ENCODE results near the gene SLC25A47.
A peak's percentile ranks its signal among the peaks of the same experiment; 100 is the strongest.
"Not testable (repeated sequence)": the region's sequence is repeated elsewhere in the genome, so short reads cannot be mapped to it uniquely, and the experiment has no call there.

SLC25A47 gene

GRCh38 chr14:100340423-100340813 lies 17.3 kb downstream of the SLC25A47 start:
- CTCF ChIA-PET = interaction anchor here (0.9 to 2.2 kb wide), 5 partner anchors 14 to 55 kb away, joined by 3 to 11 read pairs (median 6); no protein-coding TSS in a partner anchor
- no peak for TF ChIP-seq CTCF (IDR thresholded peaks at IDR 0.05; ENCODE audit: control extremely low read depth, extremely low read depth, low read depth, missing control alignments)
- POLR2A ChIA-PET = interaction anchor here (0.9 kb wide), 1 partner anchor 35 kb away, joined by 6 read pairs; a partner anchor contains a TSS
- DNase-seq (ENCODE audit: extremely low spot score) = no peak

GRCh38 chr14:100341301-100342031 lies 18.3 kb downstream of the SLC25A47 start:
- peak; percentile 75 for DNase-seq (ENCODE audit: extremely low spot score)
- TF ChIP-seq CTCF (IDR thresholded peaks at IDR 0.05; ENCODE audit: control extremely low read depth, extremely low read depth, low read depth, missing control alignments) = no peak
- ChIA-PET POLR2A (interaction anchor here (0.7 to 1.4 kb wide), 5 partner anchors 9 to 358 kb away, joined by 3 to 7 read pairs (median 4); a partner anchor contains a TSS), CTCF (interaction anchor here (0.9 to 2.2 kb wide), 9 partner anchors 9 to 56 kb away, joined by 3 to 11 read pairs (median 5); a partner anchor contains a TSS)

GRCh38 chr14:100342195-100342594 lies 19.1 kb downstream of the SLC25A47 start:
- DNase-seq (ENCODE audit: extremely low spot score) = no peak
- TF ChIP-seq CTCF (IDR thresholded peaks at IDR 0.05; ENCODE audit: control extremely low read depth, extremely low read depth, low read depth, missing control alignments) = no peak
- ChIA-PET POLR2A (interaction anchor here (1.4 kb wide), 1 partner anchor 10 kb away, joined by 3 read pairs; no protein-coding TSS in a partner anchor), CTCF (no interaction called here)

GRCh38 chr14:100342826-100343225 lies 19.7 kb downstream of the SLC25A47 start:
- POLR2A ChIA-PET; CTCF ChIA-PET; DNase-seq (ENCODE audit: extremely low spot score): not testable (repeated sequence)

GRCh38 chr14:100344657-100345056 lies 21.5 kb downstream of the SLC25A47 start:
- CTCF ChIA-PET = not testable (repeated sequence)

GRCh38 chr14:100345711-100346110 lies 22.6 kb downstream of the SLC25A47 start:
- POLR2A ChIA-PET = no interaction called here
- no peak for TF ChIP-seq CTCF (IDR thresholded peaks at IDR 0.05; ENCODE audit: control extremely low read depth, extremely low read depth, low read depth, missing control alignments)
- no peak for DNase-seq (ENCODE audit: extremely low spot score)
- CTCF ChIA-PET = no interaction called here

More at GRCh38 chr14:100344657-100345056, 21.5 kb downstream of the SLC25A47 start:
- DNase-seq (ENCODE audit: extremely low spot score); POLR2A ChIA-PET: not testable (repeated sequence)

- CTCF ChIA-PET = interaction anchor here (4.0 kb wide), 1 partner anchor 15 kb away, joined by 16 read pairs; no protein-coding TSS in a partner anchor
- TF ChIP-seq CTCF (IDR thresholded peaks at IDR 0.05; ENCODE audit: control extremely low read depth, extremely low read depth, low read depth, missing control alignments) = no peak
- DNase-seq (ENCODE audit: extremely low spot score) = no peak
- POLR2A ChIA-PET = no interaction called here
These were observed 23.4 kb downstream of the SLC25A47 start for GRCh38 chr14:100346306-100347091.

Measured in GM10248 (cell line).